SK-N-SH (cell line): ENCODE results near the gene RNF11. TPM values are rescaled to one million over a fixed set of nuclear protein-coding genes. Genes with fewer than 3 reads are reported as not detected.

ENCODE experiments used
- CTCF ChIA-PET: fragments of 300-600, 350-600 bp; formaldehyde crosslinking; extraction: SDS; loops from one replicate; lab custom pipeline; 2021; lab: Yijun Ruan, JAX
- POLR2A ChIA-PET: fragments of 350-600 bp; sonication (Branson Sonifier 250); formaldehyde crosslinking; extraction: SDS; loops from one replicate; lab custom pipeline; 2020; ENCODE audit warnings: antibody characterized with exemption, inconsistent platforms; lab: Yijun Ruan, JAX
- DNase-seq: peaks from one replicate; pipeline ENCODE4 v3.0.0; 2012
- H2AFZ ChIP-seq: fragments of 200-600 bp; sonication (generic); 2 replicates; pipeline ENCODE4 v1.8.1; 2016; ENCODE audit warnings: antibody characterized with exemption, mild to moderate bottlenecking, low read depth
- H3F3A ChIP-seq: fragments of 200-600 bp; sonication (generic); replicated peaks from 2 replicates; pipeline ENCODE3; 2016; ENCODE audit warnings: antibody characterized with exemption, mild to moderate bottlenecking; ENCODE audit not compliant: insufficient read depth
- H3K27ac ChIP-seq, 2 experiments: fragments of 200-500 bp in 1 of 2; fragments of 200-600 bp in 1 of 2; sonication (Bioruptor generic) in 1 of 2; sonication (generic), shearing (Covaris generic) in 1 of 2; 2 replicates each; pipeline versions ENCODE4 v1.5.1 to v1.6.1; 2014 to 2016; ENCODE audit warnings: low read depth in 2 of 2, inconsistent platforms in 1 of 2, low read length in 1 of 2, mild to moderate bottlenecking in 1 of 2, mixed read lengths in 1 of 2
- H3K27me3 ChIP-seq: fragments of 200-600 bp; sonication (generic), shearing (Covaris generic); 2 replicates; pipeline ENCODE4 v1.6.1; 2016; ENCODE audit warnings: mixed run types; ENCODE audit not compliant: insufficient read depth
- H3K36me3 ChIP-seq, 2 experiments: fragments of 200-500 bp in 1 of 2; fragments of 200-600 bp in 1 of 2; sonication (Bioruptor generic) in 1 of 2; sonication (generic) in 1 of 2; replicated peaks in 1 of 2; 2 replicates each; pipeline versions ENCODE3 to v1.5.1; 2014 to 2016; ENCODE audit warnings: low read length in 1 of 2, mild to moderate bottlenecking in 1 of 2; ENCODE audit not compliant: insufficient read depth in 2 of 2, control insufficient read depth in 1 of 2
- H3K4me1 ChIP-seq, 2 experiments: fragments of 200-500 bp in 1 of 2; fragments of 200-600 bp in 1 of 2; sonication (Bioruptor generic) in 1 of 2; sonication (generic), shearing (Covaris generic) in 1 of 2; 2 replicates each; pipeline versions ENCODE4 v1.5.1 to v1.6.1; 2014 to 2016; ENCODE audit warnings: low read depth in 1 of 2, low read length in 1 of 2, mixed run types in 1 of 2; ENCODE audit not compliant: insufficient read depth in 2 of 2, control insufficient read depth in 1 of 2
- H3K4me2 ChIP-seq: fragments of 200-600 bp; sonication (generic), shearing (Covaris generic); 2 replicates; pipeline ENCODE4 v1.6.1; 2017; ENCODE audit warnings: mixed run types
- H3K4me3 ChIP-seq, 2 experiments: fragments of 200-500 bp in 1 of 2; fragments of 200-600 bp in 1 of 2; sonication (Bioruptor generic) in 1 of 2; sonication (generic), shearing (Covaris generic) in 1 of 2; 2 replicates each; pipeline versions ENCODE4 v1.5.1 to v1.8.1; 2014 to 2016; ENCODE audit warnings: low read depth in 2 of 2, inconsistent platforms in 1 of 2, low read length in 1 of 2, mild to moderate bottlenecking in 1 of 2, mixed read lengths in 1 of 2, moderate library complexity in 1 of 2
- H3K79me2 ChIP-seq: fragments of 200-600 bp; sonication (generic); 2 replicates; pipeline ENCODE4 v1.8.1; 2017; ENCODE audit warnings: mild to moderate bottlenecking; ENCODE audit not compliant: insufficient read depth
- H3K9ac ChIP-seq: fragments of 200-600 bp; sonication (generic); 2 replicates; pipeline ENCODE4 v1.6.1; 2017; ENCODE audit warnings: mixed run types
- H3K9me2 ChIP-seq: fragments of 200-600 bp; sonication (generic); 2 replicates; pipeline ENCODE4 v1.6.1; 2017; ENCODE audit warnings: mixed run types
- H3K9me3 ChIP-seq: fragments of 200-600 bp; sonication (generic); 2 replicates; pipeline ENCODE4 v1.6.1; 2017; ENCODE audit warnings: mixed run types, mild to moderate bottlenecking, moderate library complexity
- H4K20me1 ChIP-seq: fragments of 200-600 bp; sonication (generic); 2 replicates; pipeline ENCODE4 v1.6.1; 2017; ENCODE audit warnings: mild to moderate bottlenecking, mixed run types; ENCODE audit not compliant: insufficient read depth
- CHD2 ChIP-seq: fragments of 150-350 bp; IDR thresholded peaks from 2 replicates; pipeline ENCODE4 v1.6.1; 2018; ENCODE audit warnings: low read length; ENCODE audit not compliant: partially characterized antibody
- FOSL2 ChIP-seq: IDR thresholded peaks from 2 replicates; pipeline ENCODE4 v1.4.0; 2012; ENCODE audit warnings: low read depth, mild to moderate bottlenecking, moderate library complexity, borderline replicate concordance
- FOXM1 ChIP-seq: IDR thresholded peaks from 2 replicates; pipeline ENCODE4 v1.4.0; 2012; ENCODE audit warnings: low read depth, mild to moderate bottlenecking
- GABPA ChIP-seq: IDR thresholded peaks from 2 replicates; pipeline ENCODE4 v1.4.0; 2012; ENCODE audit warnings: low read depth, mild to moderate bottlenecking
- JUND ChIP-seq: IDR thresholded peaks from 2 replicates; pipeline ENCODE4 v1.4.0; 2012
- NRF1 ChIP-seq: IDR thresholded peaks from 2 replicates; pipeline ENCODE4 v1.6.1; 2012; ENCODE audit warnings: low read depth, mild to moderate bottlenecking, low read length
- POLR2AphosphoS5 ChIP-seq: IDR thresholded peaks from 2 replicates; pipeline ENCODE4 v1.6.1; 2012; ENCODE audit warnings: low read depth, low read length
- RCOR1 ChIP-seq: fragments of 150-350 bp; IDR thresholded peaks from 2 replicates; pipeline ENCODE4 v1.6.1; 2017; ENCODE audit warnings: antibody characterized with exemption, low read length
- RXRA ChIP-seq: IDR thresholded peaks from 2 replicates; pipeline ENCODE4 v1.4.0; 2012; ENCODE audit warnings: low read depth, mild to moderate bottlenecking, borderline replicate concordance
- SMC3 ChIP-seq: IDR thresholded peaks from 2 replicates; pipeline ENCODE4 v1.6.1; 2012; ENCODE audit warnings: low read depth, low read length, improper control_type of control experiment
- TAF1 ChIP-seq: IDR thresholded peaks from 2 replicates; pipeline ENCODE4 v1.6.1; 2012; ENCODE audit warnings: low read depth, mild to moderate bottlenecking, low read length, moderate library complexity, borderline replicate concordance
- TCF12 ChIP-seq: IDR thresholded peaks from 2 replicates; pipeline ENCODE4 v1.4.0; 2012
- WGBS: methylation state at CpG from one replicate; pipeline ENCODE4 v1.1.6; 2017; ENCODE audit warnings: low lambda C conversion rate; 5-methylcytosine and 5-hydroxymethylcytosine counted together
- polyA plus RNA-seq, 3 experiments: library from polyadenylated mRNA; depleted of rRNA; stranded (reverse); fragments of >200 nt; gene quantifications; 2 replicates each; pipeline ENCODE4 v1.2.3, GENCODE V29; 2012
- TF ChIP-seq, protein P1 (sequence below): IDR thresholded peaks from 2 replicates; pipeline ENCODE4 v1.4.0; 2012; ENCODE audit warnings: low read depth, borderline replicate concordance
- TF ChIP-seq, protein P2 (sequence below): IDR thresholded peaks from 2 replicates; pipeline ENCODE4; 2012
- TF ChIP-seq, protein P3 (sequence below): fragments of 150-350 bp; IDR thresholded peaks from 2 replicates; pipeline ENCODE4 v1.6.1; 2016; ENCODE audit warnings: mild to moderate bottlenecking, low read depth, low read length
- TF ChIP-seq, protein P4 (sequence below): IDR thresholded peaks from 2 replicates; pipeline ENCODE4 v1.4.0; 2012; ENCODE audit warnings: low read depth
- TF ChIP-seq, protein P5 (sequence below): fragments of 150-350 bp; IDR thresholded peaks from 2 replicates; pipeline ENCODE4 v1.6.1; 2017; ENCODE audit warnings: antibody characterized with exemption, low read length, low read depth, borderline replicate concordance

RNF11 gene
- polyA plus RNA-seq, 1 of the 3 experiments (the other 2 are of a cell fraction), result 62.5 TPM

DNA sequence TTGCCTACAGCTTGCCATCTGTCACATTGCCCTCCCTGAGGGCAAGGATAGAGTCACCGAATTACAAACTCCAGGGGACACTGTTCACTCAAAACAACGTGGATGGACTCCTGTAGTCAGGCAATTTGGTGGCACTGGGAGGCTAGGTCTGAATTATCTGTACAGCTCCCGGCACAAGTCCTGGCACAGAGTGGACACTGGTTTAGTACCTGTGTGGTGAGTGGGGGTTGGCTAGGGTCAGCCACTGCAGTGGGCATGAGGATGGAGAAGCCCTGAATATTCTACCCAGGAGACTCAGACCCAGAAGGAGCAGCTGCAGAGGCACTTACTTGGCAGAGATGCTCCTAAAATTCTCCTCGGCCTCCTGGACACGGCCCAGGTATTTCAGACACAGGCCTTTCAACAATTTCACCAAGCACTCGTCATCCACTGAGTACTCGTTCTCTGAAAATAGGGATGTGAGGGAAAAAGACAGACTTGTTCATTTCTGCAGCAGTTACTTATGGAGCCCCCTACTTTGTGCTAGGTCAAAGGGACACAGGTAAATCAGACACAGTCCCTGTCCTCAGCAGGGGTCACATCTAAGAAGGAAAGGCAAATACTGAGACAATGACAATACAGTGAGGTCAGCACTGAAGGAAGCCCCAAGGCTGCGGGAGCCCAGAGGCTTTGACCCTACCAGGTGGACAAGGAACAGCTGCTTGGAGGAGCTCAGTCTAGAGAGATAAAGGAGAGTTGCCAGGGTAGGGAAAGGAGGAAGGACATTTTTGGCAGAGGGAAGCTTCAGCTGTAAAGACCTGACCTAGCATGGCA lies 53.8 kb downstream of the RNF11 start:
- 82% methylated on average over 8 of the region's 8 CpGs for WGBS

DNA sequence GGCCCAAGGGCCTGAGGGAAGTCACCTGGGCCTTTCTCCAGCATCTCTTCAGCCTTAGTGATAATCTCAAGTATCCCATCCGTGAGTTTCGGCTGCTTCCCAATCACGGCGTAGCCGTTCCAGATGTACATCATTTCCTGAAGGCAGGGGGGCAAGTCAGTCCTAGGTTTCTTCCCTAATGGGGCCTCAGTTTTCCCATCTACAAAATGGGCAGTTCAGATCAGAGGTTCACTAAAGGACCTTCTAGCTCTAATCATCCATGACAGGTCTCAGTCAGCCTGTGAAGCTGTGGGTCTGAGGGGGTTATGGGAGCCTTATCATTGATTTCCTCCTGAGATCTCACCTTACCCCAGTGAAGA lies 54.4 kb downstream of the RNF11 start:
- WGBS, result 94% methylated on average over 5 of the region's 5 CpGs

More for the DNA sequence above, 53.8 kb downstream of the RNF11 start:
- H2AFZ ChIP-seq, result no peak overlapping the region
- no peaks in the 10 kb centered on the region for H3F3A ChIP-seq
- no peaks in the 10 kb centered on the region for H4K20me1 ChIP-seq
- H3K36me3 ChIP-seq, result no peaks in the 10 kb centered on the region
- H3K4me1 ChIP-seq, result peaks cover 0 to 2% of the 10 kb centered on the region in 2 experiments; a peak in 2 of 4 replicates
- no peaks in the 10 kb centered on the region for H3K9me3 ChIP-seq
- no peak for TF ChIP-seq NRF1
- no peak for TF ChIP-seq RCOR1
- TF ChIP-seq, protein P1, sequence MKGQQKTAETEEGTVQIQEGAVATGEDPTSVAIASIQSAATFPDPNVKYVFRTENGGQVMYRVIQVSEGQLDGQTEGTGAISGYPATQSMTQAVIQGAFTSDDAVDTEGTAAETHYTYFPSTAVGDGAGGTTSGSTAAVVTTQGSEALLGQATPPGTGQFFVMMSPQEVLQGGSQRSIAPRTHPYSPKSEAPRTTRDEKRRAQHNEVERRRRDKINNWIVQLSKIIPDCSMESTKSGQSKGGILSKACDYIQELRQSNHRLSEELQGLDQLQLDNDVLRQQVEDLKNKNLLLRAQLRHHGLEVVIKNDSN, result no peak
- TF ChIP-seq, protein P2, sequence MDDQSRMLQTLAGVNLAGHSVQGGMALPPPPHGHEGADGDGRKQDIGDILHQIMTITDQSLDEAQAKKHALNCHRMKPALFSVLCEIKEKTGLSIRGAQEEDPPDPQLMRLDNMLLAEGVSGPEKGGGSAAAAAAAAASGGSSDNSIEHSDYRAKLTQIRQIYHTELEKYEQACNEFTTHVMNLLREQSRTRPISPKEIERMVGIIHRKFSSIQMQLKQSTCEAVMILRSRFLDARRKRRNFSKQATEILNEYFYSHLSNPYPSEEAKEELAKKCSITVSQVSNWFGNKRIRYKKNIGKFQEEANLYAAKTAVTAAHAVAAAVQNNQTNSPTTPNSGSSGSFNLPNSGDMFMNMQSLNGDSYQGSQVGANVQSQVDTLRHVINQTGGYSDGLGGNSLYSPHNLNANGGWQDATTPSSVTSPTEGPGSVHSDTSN, result no peak
- no peak for TF ChIP-seq TAF1
- TF ChIP-seq CHD2, result no peak
- no peak for TF ChIP-seq JUND
- no peak for TF ChIP-seq GABPA
- TF ChIP-seq POLR2AphosphoS5, result no peak
- no peak overlapping the region for H3K9ac ChIP-seq
- H3K27ac ChIP-seq, result no peak overlapping the region
- no peak overlapping the region for H3K4me2 ChIP-seq
- no peaks in the 10 kb centered on the region for H3K79me2 ChIP-seq
- no peaks in the 10 kb centered on the region for H3K27me3 ChIP-seq
- no peak for DNase-seq
- ChIA-PET CTCF (interaction anchor here (1.3 kb wide), 1 partner anchor 101 kb away, joined by 3 read pairs; no protein-coding TSS in a partner anchor), POLR2A (no interaction called here)
- H3K9me2 ChIP-seq, result no peaks in the 10 kb centered on the region
- H3K4me3 ChIP-seq, result no peak overlapping the region

More for the DNA sequence above, 54.4 kb downstream of the RNF11 start:
- Histone ChIP-seq H3K27ac (no peak overlapping the region), H3K9me2 (no peaks in the 10 kb centered on the region), H4K20me1 (no peaks in the 10 kb centered on the region), H2AFZ (no peak overlapping the region), H3F3A (no peaks in the 10 kb centered on the region), H3K79me2 (no peaks in the 10 kb centered on the region), H3K9me3 (no peaks in the 10 kb centered on the region), H3K4me3 (no peak overlapping the region), H3K9ac (no peak overlapping the region), H3K36me3 (no peaks in the 10 kb centered on the region), H3K4me2 (no peak overlapping the region)
- no peak for DNase-seq
- ChIA-PET POLR2A (no interaction called here), CTCF (interaction anchor here (1.3 kb wide), 1 partner anchor 102 kb away, joined by 3 read pairs; no protein-coding TSS in a partner anchor)
- no peak for TF ChIP-seq FOXM1
- no peak for TF ChIP-seq POLR2AphosphoS5
- TF ChIP-seq, protein P3, sequence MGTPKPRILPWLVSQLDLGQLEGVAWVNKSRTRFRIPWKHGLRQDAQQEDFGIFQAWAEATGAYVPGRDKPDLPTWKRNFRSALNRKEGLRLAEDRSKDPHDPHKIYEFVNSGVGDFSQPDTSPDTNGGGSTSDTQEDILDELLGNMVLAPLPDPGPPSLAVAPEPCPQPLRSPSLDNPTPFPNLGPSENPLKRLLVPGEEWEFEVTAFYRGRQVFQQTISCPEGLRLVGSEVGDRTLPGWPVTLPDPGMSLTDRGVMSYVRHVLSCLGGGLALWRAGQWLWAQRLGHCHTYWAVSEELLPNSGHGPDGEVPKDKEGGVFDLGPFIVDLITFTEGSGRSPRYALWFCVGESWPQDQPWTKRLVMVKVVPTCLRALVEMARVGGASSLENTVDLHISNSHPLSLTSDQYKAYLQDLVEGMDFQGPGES, result no peak
- no peak for TF ChIP-seq RXRA
- no peak for TF ChIP-seq TAF1
- TF ChIP-seq, protein P4, sequence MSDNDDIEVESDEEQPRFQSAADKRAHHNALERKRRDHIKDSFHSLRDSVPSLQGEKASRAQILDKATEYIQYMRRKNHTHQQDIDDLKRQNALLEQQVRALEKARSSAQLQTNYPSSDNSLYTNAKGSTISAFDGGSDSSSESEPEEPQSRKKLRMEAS, result no peak
- no peak for TF ChIP-seq JUND
- TF ChIP-seq SMC3, result no peak
- TF ChIP-seq, protein P5, sequence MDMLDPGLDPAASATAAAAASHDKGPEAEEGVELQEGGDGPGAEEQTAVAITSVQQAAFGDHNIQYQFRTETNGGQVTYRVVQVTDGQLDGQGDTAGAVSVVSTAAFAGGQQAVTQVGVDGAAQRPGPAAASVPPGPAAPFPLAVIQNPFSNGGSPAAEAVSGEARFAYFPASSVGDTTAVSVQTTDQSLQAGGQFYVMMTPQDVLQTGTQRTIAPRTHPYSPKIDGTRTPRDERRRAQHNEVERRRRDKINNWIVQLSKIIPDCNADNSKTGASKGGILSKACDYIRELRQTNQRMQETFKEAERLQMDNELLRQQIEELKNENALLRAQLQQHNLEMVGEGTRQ, result no peak
- no peak for TF ChIP-seq TCF12
- no peak for TF ChIP-seq FOSL2
- TF ChIP-seq GABPA, result no peak
- TF ChIP-seq, all 33 proteins: peak for 0
- Histone ChIP-seq H3K27me3 (no peaks in the 10 kb centered on the region), H3K4me1 (no peaks in the 10 kb centered on the region)
